ENCODE data around the gene PANK4. TPM values are rescaled to one million over a fixed set of nuclear protein-coding genes. Genes with fewer than 3 reads are reported as not detected.
A peak's percentile ranks its signal among the peaks of the same experiment; 100 is the strongest.

Gene PANK4
- total RNA-seq, 4 donors from 2014 or later, result 43.4 to 82.5 (median 70.5) TPM

DNA sequence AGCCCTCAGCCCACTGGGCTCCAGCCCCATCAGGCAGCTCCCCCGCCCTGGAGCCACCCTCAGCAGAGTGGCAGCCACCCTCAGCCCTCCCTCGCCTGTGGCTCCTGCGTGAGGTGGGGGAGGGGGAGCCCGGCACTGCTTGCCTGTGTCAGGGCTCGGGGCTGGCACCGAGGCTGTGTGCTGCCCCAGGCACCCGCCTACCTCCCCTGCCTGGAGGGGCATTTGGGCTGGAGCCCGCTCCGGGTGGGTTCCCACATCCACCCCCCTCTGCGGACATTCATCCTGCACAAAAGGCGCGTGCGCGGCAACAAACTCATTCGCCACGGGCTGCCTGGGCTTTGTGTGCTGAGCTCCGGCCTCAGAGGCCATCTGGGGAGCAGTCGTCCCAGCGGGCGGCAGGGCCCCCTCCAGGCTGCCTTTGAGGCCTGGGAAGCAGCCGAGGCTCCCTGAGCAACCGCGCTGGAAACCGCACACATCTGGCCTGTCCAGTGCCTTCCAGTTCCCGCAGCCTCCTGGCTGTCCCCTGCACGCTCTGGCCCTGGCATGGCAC, 17.2 kb upstream of the PANK4 start:
- DNase-seq, result no peak
- peaks cover 0 to 71% (median 25%) of the 10 kb centered on the region in 4 donors for H3K4me1 ChIP-seq
- H3K27me3 ChIP-seq, result peaks cover 0 to 7% of the 10 kb centered on the region in 2 donors
- H3K4me3 ChIP-seq, result no peak overlapping the region
- H3K36me3 ChIP-seq, result no peaks in the 10 kb centered on the region
- no peaks in the 10 kb centered on the region for H3K9me3 ChIP-seq
- no peak for TF ChIP-seq POLR2A (IDR thresholded peaks at IDR 0.05)
- TF ChIP-seq, protein P1, sequence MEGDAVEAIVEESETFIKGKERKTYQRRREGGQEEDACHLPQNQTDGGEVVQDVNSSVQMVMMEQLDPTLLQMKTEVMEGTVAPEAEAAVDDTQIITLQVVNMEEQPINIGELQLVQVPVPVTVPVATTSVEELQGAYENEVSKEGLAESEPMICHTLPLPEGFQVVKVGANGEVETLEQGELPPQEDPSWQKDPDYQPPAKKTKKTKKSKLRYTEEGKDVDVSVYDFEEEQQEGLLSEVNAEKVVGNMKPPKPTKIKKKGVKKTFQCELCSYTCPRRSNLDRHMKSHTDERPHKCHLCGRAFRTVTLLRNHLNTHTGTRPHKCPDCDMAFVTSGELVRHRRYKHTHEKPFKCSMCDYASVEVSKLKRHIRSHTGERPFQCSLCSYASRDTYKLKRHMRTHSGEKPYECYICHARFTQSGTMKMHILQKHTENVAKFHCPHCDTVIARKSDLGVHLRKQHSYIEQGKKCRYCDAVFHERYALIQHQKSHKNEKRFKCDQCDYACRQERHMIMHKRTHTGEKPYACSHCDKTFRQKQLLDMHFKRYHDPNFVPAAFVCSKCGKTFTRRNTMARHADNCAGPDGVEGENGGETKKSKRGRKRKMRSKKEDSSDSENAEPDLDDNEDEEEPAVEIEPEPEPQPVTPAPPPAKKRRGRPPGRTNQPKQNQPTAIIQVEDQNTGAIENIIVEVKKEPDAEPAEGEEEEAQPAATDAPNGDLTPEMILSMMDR (IDR thresholded peaks at IDR 0.05), result no peak
- peak overlapping the region in 1 of 4 donors; percentile 4 for H3K27ac ChIP-seq

DNA sequence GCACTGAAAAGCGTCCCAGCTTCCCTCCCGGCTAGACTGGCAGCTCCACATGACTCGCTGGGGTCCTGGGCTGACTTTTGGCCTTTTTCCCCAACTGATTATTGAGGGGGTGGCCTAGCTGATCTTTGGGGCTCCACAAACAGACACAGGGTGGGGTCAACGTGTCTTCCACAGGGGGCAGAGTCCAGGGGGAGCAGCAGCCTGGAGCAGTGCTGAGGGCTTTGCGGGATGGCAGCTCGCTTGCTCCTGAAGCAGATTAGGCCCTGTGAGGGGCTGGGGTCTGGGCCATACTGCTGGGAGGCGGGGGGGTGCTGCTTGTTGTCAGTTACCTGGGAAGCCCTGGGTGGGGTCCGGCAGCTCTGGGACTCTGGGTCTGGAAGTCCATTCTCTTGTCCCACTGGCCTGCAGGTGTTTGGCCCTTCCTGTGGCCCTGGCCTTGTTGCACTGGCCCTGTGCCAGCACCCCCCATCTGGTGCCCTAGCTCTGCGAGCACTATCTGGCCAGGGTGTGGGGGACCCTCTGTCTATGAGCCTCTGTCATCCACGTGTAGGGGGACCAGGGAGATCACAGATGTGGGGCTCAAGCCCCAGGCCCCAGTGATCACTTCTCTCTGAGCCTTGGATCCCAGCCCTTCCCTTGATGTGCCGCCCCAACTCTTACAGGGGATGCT, 16.0 kb upstream of the PANK4 start:
- no peak for DNase-seq
- no peak overlapping the region for H3K27ac ChIP-seq
- peaks cover 0 to 59% (median 17%) of the 10 kb centered on the region in 4 donors for H3K4me1 ChIP-seq
- H3K4me3 ChIP-seq, result no peak overlapping the region
- H3K9me3 ChIP-seq, result no peaks in the 10 kb centered on the region
- H3K36me3 ChIP-seq, result no peaks in the 10 kb centered on the region
- H3K27me3 ChIP-seq, result peaks cover 0 to 7% of the 10 kb centered on the region in 2 donors
- TF ChIP-seq, protein P1 (IDR thresholded peaks at IDR 0.05), result no peak
- TF ChIP-seq POLR2A (IDR thresholded peaks at IDR 0.05), result no peak

DNA sequence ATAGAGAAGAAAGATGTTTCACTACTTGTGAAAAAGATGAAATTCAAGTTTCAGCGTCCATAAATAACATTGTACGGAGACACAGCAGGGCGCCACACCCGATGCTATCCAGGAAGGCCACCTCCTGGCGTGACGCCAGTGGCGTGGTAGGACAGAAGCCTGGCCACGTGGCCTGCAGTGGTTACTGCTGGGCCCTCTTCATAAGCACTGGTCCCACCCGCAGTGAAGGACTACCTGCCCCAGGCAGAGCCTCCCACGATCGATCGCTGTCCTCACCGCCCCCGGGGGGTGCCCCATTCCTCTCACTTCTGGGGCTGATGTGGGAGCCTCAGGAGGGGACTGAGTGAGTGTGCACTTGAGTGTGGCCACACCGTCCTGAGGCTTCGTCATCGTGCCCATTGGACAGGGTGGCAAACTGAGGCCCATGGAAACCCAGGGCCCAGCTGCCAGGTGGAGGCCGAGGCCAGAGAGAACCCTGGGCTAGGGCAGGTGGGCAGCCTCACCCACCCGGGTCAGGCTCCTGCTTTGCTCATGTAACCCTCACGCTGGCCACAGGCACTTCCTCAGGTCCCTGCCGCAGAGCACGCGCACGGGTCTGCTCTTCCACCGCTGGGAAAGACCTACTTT, 15.3 kb upstream of the PANK4 start:
- H3K27me3 ChIP-seq, result peaks cover 0 to 7% of the 10 kb centered on the region in 2 donors

DNA sequence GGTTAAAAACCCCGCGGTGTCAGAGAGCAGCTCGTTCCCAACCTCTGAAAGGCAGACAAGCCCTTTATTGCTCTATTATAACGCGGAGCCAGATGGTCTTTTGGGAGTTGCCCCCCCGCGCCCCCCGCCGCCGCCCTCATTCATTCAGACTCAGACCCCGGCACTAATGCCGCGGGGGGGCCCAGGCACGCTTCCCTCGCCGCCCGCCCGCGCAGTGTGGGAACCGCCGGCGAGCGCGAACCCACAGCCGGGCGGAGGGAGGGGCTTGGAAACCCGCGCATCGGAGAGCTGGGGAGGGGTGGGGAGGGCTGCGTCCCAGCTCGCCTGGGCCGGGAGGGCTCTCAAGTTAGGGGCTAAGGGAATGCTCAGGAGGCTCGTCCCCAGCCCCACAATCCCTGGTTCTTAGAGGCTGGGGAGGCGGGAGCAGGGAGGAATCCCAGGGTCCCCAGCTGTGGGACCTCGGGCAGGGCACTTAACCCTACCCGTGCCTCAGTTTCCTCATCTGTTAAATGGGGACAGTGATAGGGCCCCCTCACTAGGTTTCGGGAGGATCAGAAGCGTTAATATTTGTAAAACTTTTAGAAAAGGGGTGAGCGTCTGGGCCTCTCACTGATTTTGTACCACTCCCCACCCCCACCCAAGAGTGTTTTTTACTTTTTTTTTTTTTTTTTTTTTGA, 14.6 kb upstream of the PANK4 start:
- Histone ChIP-seq H3K27me3 (peaks cover 0 to 7% of the 10 kb centered on the region in 2 donors), H3K9me3 (no peaks in the 10 kb centered on the region), H3K36me3 (no peaks in the 10 kb centered on the region), H3K4me1 (peaks cover 0 to 52% (median 12%) of the 10 kb centered on the region in 4 donors), H3K27ac (no peak overlapping the region), H3K4me3 (peak overlapping the region in 1 of 4 donors; percentile 12)
- TF ChIP-seq, protein P1 (IDR thresholded peaks at IDR 0.05), result no peak
- no peak for TF ChIP-seq POLR2A (IDR thresholded peaks at IDR 0.05)
- DNase-seq, result no peak

More for the DNA sequence above, 15.3 kb upstream of the PANK4 start:
- no peaks in the 10 kb centered on the region for H3K9me3 ChIP-seq
- H3K27ac ChIP-seq, result no peak overlapping the region
- H3K4me1 ChIP-seq, result peaks cover 0 to 55% (median 13%) of the 10 kb centered on the region in 4 donors
- TF ChIP-seq, protein P1 (IDR thresholded peaks at IDR 0.05), result no peak
- DNase-seq, result peak in 2 of 3 donors; percentile 86 to 90
- H3K4me3 ChIP-seq, result no peak overlapping the region
- H3K36me3 ChIP-seq, result no peaks in the 10 kb centered on the region

DNA sequence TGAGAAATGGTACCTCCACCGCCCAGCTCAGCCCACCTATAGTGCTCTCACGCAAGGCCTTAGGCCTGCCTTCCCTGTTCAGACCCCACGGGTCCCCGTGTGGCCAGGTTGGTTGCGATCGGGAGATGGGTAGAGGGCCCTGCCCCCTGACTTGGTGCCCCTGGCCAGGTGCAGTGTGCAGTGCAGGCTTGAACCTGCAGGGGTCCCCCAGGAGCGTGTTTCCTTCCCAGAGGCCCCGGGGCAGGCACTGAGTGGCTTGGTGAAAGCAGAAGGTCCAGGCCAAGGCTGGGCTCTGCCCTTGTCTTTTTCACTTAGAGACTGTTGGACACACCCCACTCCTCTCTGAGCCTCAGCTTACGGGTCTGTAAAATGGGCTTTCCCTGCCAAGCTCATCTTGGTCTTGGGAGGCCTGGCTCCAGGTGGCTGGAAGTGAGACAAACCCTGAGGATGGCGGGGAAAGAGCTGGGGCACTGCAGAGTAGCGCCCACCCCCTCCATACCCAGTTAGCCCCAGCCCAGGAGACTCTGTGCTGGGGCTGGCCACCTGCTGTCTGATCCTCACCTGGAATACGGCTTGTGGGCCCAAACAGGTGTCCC, 13.0 kb upstream of the PANK4 start:
- Histone ChIP-seq H3K27me3 (peaks cover 0 to 7% of the 10 kb centered on the region in 2 donors), H3K4me3 (no peak overlapping the region), H3K27ac (no peak overlapping the region), H3K9me3 (no peaks in the 10 kb centered on the region), H3K36me3 (no peaks in the 10 kb centered on the region), H3K4me1 (peaks cover 0 to 48% (median 8%) of the 10 kb centered on the region in 4 donors)
- TF ChIP-seq, protein P1 (IDR thresholded peaks at IDR 0.05), result peak in 4 of 6 experiments; percentile 10 to 36 (median 30)
- TF ChIP-seq POLR2A (IDR thresholded peaks at IDR 0.05), result no peak
- DNase-seq, result no peak

Measured in Peyer's patch (tissue), 4 donors.